22Rv1 (cell line): Measurements from ENCODE around the gene TBC1D13.

Experiments
- ZFX ChIP-seq: fragments of 450-650 bp; IDR thresholded peaks from 2 replicates; pipeline ENCODE4 v1.6.1; 2017; ENCODE audit warnings: antibody characterized with exemption, borderline replicate concordance
- TF ChIP-seq, protein P1 (sequence below): fragments of 450-650 bp; IDR thresholded peaks from 2 replicates; pipeline ENCODE4 v1.5.1; 2017; ENCODE audit warnings: mild to moderate bottlenecking

DNA sequence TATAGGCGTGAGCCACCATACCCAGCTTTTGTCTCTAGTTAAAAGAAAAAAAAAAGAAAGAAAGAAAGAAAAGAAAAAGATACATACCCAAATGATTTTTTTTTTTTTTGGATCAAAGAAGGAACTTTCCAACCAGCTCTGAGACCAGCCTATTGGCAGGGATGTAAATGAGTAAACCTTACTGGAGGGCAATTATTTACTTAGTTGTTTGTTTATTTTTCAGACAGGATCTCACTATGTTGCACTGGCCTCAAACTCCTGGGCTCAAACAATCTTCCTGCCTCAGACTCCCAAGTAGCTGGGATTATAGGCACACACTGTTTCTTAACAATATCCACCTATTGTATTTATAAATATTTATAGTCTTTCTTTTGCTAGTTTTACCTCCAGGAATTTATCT, 53.5 kb downstream of the TBC1D13 start:
- TF ChIP-seq, protein P1, sequence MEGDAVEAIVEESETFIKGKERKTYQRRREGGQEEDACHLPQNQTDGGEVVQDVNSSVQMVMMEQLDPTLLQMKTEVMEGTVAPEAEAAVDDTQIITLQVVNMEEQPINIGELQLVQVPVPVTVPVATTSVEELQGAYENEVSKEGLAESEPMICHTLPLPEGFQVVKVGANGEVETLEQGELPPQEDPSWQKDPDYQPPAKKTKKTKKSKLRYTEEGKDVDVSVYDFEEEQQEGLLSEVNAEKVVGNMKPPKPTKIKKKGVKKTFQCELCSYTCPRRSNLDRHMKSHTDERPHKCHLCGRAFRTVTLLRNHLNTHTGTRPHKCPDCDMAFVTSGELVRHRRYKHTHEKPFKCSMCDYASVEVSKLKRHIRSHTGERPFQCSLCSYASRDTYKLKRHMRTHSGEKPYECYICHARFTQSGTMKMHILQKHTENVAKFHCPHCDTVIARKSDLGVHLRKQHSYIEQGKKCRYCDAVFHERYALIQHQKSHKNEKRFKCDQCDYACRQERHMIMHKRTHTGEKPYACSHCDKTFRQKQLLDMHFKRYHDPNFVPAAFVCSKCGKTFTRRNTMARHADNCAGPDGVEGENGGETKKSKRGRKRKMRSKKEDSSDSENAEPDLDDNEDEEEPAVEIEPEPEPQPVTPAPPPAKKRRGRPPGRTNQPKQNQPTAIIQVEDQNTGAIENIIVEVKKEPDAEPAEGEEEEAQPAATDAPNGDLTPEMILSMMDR, result no peak
- no peak for TF ChIP-seq ZFX
